GM18505 (cell line): ENCODE measurements around the gene CRB3.

Experiments
- ATAC-seq: cut with Tn5 transposase; IDR thresholded peaks from one replicate; pipeline ENCODE4 v1.9.1; 2021; ENCODE audit not compliant: unreplicated experiment
- POLR2A ChIP-seq: IDR thresholded peaks from 4 replicates; pipeline ENCODE4 v1.6.1; 2011; ENCODE audit warnings: borderline replicate concordance; ENCODE audit not compliant: insufficient read depth, insufficient read length; ENCODE audit errors: extremely low read depth

Gene CRB3

GRCh38 chr19:6465006-6465405, 935 bp downstream of the CRB3 start:
- no peak for TF ChIP-seq POLR2A
- no peak for ATAC-seq

GRCh38 chr19:6465663-6466062, 1.6 kb downstream of the CRB3 start:
- TF ChIP-seq POLR2A, result no peak
- no peak for ATAC-seq

- no peak for TF ChIP-seq POLR2A
- no peak for ATAC-seq
These were observed 2.6 kb downstream of the CRB3 start for GRCh38 chr19:6466526-6467248.

GRCh38 chr19:6467384-6467783, 3.3 kb downstream of the CRB3 start:
- TF ChIP-seq POLR2A, result no peak
- ATAC-seq, result no peak

GRCh38 chr19:6470173-6470572, 6.1 kb downstream of the CRB3 start:
- no peak for ATAC-seq
- no peak for TF ChIP-seq POLR2A

- TF ChIP-seq POLR2A, result no peak
- no peak for ATAC-seq
These were observed 7.0 kb downstream of the CRB3 start for GRCh38 chr19:6471076-6471475.

- TF ChIP-seq POLR2A, result no peak
- ATAC-seq, result no peak
These were observed 8.6 kb downstream of the CRB3 start for GRCh38 chr19:6472713-6473112.

- no peak for ATAC-seq
- no peak for TF ChIP-seq POLR2A
These were observed 9.6 kb downstream of the CRB3 start for GRCh38 chr19:6473647-6474046.

- ATAC-seq, result no peak
- TF ChIP-seq POLR2A, result no peak
These were observed 11.4 kb downstream of the CRB3 start for GRCh38 chr19:6475321-6476108.

GRCh38 chr19:6476155-6476895, 12.3 kb downstream of the CRB3 start:
- peak; percentile 65 for ATAC-seq
- no peak for TF ChIP-seq POLR2A

- no peak for ATAC-seq
- TF ChIP-seq POLR2A, result no peak
These were observed 12.9 kb downstream of the CRB3 start for GRCh38 chr19:6476896-6477431.

GRCh38 chr19:6478815-6479214, 14.7 kb downstream of the CRB3 start:
- no peak for TF ChIP-seq POLR2A
- no peak for ATAC-seq

- ATAC-seq, result no peak
- TF ChIP-seq POLR2A, result no peak
These were observed 15.8 kb downstream of the CRB3 start for GRCh38 chr19:6479836-6480398.
